GM19240 (cell line): ENCODE measurements around the gene MARCHF3.
"Not testable (repeated sequence)": the region's sequence is repeated elsewhere in the genome, so short reads cannot be mapped to it uniquely, and the experiment has no call there.

Experiments used
- DNase-seq: peaks from one replicate; pipeline ENCODE4 v3.0.0; 2011; ENCODE audit warnings: low spot score; ENCODE audit not compliant: insufficient read length

The MARCHF3 gene

DNA sequence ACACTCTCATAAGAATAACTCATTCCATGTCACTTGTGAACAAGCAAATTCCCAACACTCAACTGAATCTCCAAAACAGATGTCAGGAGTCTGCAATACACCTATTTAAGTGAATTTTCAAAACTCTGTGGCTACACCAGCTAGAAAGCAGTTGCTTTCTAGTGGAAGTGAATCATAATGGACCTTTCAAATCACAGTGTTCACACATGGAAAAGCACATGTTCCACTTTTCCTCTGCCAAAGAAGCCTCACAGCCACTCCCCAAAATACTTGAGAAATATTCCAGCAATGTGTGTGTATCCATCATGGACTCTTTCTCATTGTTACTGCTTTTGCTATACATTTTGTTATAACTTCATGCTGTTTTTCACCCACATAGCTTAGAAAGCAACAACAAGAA, 17.4 kb downstream of the MARCHF3 start:
- no peak for DNase-seq

DNA sequence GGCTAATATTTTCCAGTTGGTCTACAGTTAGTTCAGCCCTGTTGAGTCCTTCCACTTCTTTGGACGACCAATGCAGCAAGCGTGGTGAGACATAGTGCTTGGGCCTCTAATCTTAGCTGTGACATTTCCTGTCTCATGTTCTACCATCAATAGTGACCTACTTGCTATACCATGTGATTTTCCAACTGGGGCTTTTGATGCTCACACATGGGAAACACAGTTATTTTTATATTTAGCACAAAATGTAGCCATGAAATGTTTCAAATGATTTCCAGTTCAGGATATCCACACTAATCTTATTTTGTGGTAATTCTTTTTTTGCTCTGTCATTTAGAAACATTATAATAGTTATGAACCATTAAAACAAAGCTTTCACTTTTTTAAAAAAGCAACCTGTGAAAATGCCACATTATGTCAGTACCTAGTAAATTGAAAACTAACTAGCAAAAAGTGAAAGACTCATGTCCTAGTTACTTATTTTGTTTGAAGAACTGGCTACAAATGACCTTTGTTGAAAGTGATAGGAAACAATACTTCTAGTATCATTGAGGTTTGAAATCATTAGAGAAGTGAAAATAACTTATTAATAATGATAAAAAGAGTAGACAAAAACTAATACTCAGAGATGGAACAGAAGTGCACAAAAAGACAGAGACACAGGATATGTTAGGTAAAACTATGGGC, 18.3 kb downstream of the MARCHF3 start:
- no peak for DNase-seq

DNA sequence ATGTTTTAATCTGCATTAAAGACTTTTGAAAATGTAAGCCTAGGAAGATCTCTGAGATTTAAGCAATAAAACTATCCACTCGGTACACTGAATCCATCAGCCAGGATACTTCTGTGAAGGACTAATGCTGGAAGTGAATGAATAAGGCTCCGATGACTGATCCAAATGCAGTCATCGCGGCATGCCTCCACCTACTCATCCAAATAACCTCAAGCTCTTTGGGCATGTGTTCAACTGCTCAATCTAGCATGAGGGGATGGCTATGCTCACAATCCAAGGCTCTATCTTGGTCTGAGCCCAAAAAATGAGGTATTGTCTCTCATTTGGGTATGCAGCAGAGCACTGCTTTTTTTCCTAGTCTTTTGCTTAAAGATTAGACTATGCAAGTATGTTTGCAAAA, 19.2 kb downstream of the MARCHF3 start:
- DNase-seq: no peak

DNA sequence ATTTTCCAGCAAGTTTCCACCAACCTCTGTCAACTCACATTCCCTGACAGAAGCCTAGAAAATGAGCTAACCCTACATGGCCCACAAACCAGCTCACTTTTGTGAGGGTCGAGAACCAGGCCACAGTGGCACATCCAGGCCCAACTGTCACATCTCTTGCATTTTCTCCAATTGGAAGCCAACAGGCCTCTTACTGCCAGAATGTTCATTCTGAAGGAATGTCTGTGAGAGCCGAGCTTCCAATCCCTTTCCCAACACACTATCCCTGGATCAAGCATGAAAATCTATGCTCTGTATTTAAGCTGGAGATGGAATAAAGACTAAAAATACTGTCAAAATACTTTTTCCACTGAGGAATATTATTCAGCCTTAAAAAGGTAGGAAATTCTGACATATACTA, 20.0 kb downstream of the MARCHF3 start:
- no peak for DNase-seq

DNA sequence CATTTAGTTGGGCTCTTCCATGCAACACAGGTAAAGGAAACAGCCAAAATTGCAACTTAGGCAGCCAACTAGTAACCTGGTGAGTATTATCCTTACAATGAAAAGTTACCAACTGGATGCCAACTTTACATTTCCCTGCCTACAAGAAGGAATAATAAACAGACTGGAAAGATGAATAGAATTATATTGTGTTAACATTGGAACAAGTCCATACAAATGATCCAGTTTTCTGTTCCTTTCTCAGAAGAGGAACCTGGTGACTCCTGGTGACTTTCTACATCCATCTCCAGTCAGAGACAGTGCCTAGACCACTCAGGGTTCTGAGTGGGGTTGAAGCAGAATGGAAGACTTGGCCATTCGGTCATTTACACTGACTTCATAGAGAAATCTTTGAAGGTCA, 20.6 kb downstream of the MARCHF3 start:
- no peak for DNase-seq

DNA sequence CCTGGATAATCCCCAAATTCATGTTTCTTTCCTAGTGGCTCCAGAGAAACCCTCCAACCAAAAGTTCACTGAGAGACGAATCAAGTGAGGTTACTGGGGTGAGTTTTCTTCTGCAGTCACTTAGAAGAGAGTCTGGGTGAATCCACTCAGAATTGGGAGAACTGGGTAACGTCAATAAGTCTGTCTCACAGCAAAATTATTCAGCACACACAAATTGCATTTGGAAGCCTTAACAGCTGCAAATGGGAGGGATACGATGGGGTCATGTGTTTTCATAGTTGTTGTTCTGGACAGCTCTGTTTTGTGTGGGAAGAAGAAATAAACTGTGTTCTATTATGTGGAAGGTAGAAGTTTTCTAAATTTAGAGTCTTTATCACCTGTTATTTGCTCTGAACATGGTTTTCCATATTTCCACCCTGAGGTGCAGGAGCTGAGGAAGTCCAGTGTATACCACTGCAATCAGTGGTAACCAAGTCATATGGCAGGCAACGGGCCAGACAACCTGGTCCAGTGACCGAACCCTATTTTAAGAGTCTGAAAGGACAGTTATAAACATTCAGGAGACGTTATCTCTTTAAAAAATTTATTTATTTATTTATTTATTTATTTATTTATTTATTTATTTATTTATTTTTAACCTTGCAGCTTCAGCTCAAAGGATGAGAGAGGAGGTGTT, 21.9 kb downstream of the MARCHF3 start:
- DNase-seq: no peak

DNA sequence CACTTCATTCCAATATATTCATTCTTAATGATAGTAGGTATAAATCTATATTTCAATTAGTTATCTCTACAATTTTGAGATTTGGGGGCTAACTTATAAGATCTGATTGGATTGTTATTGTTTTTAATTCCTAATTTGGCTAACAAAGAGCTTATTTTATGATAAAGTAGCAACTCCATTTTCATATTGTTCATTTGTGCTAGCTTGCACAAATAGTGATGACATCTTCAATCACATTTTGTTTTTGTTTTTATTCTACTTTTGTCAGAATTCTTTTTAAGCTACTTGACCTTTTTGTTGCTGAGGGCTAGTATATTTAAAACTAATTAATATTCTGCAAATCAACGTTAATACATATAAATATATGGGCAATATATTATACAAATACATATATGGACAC, 22.8 kb downstream of the MARCHF3 start:
- no peak for DNase-seq

DNA sequence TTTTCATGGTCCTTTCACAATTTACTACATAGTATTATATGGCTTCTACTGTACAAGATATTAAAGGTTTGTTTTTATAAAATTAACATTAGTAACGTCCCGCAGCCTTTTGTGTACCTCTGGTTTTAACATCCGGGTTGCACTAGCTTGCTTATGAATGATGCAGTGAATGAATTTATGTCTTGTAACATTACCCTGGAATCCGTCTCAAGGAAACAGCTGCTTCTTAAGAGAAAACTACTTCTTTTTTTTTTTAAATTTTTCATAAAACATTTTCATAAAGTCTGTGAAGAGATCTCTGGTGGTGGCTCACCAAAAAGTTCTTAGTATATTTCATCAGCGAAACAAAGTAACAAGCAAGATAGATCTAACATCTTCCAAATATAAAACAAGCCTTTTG, 23.6 kb downstream of the MARCHF3 start:
- no peak for DNase-seq

DNA sequence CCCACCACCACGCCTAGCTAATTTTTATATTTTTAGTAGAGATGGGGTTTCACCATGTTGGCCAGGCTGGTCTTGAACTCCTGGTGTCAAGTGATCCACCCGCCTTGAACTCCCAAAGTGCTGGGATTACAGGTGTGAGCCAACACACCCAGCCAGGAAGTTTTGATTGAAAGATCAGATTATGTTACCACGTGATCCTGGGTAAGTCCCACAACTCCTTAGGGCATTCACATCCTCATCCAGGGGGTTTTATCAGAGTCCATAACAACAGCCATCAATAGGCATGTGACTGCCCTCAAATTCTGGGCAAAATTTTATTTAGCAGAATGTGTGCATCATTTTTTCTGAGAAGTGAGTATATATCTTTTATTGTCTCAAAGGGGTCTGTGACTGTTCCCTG, 25.1 kb downstream of the MARCHF3 start:
- not testable (repeated sequence) for DNase-seq

DNA sequence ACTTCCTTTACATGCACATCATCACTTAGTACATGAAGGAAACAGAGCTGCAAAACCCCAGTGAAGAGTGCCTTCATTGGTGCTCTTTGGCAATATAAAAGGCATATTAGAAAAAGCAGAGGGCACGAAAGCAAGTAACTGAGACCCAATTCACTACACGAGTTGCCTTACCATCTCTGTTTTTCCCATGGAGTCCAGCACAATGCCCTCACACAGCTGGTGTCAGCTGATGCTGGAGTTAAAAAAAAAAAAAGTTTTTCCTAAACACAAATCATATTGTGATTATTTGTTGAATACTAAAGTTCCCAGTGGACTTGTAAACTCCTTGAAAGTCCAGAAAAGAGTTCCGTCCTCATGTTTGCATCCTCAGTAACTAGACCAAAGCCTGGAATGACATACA, 25.6 kb downstream of the MARCHF3 start:
- DNase-seq: no peak

DNA sequence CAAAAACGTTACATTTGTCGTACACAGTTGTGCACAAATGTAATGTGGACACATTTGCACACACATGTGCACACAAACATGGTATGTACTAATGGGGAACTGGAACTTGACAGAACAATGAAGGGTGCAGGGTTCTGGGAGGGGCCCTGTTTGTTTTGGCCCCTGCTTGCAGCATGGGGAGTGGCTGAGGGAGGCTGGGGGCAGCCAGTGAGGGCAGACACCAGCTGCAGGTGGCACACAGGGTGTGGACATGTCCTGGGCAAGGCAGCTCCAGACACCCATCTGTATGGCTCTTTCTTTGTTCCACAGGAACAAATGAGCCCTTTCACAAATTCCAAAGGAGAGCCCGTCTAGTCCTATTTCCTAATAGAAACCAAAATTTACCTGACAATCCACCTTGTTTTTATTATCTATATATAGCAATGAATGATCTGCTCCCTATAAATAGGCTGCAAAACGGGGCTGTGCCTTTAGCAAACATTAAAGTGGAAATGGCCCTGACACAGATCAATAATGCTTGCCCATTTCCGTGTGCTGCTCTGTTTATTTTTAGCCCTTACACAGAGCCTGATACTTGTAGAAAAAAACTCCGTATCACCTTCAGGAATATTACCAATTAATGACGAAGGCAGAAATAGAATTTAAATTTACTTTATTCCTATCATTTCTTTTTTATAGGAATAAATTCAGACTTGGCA, 26.4 kb downstream of the MARCHF3 start:
- DNase-seq: no peak

DNA sequence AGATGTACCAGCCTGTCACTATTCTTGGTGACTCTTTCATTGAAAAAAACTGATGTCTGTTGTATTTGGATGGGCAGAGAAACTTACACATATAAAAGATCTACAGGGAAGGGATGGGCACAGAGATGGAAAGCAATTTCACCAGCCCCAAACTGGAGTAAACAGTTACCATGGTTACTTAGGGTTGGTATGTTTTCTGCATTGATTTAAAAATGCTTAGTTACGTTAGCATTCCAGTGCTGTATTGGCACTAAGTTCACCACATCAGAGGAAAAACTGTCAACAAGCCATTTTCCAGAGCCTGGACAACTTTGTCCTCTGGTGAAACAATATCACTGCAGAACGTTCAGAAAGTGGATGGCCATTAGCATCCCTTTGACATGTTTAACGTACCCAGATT, 28.0 kb downstream of the MARCHF3 start:
- DNase-seq: no peak

DNA sequence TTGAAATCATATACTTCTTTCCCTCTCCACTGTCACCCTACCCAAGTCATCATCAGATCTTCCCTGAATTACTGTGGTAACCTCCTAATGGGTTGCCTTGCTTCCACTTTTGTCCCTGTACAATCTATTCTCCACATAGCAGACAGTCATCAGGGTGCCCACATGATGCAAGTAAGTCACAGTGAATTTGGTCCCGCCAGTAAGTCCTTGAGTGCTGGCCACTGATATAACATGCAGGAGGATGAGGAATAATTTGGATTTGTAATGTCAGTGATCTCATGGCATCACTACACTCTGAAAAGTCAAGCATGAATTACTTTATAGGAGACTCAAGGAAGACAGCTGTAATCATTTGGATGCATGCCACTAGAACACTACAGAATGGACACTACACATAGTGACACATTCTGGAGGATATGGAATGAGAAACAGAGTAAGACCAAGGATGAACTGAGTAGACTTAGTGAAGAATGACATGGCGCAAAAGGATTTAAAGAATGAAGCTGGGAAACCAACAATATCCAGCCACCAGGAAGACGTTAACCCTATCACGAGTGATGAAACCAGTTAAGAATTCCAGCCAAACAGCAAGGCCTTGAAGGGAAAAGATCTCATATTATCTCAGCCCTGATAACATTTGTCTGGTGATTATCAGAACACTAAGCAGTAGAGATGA, 28.6 kb downstream of the MARCHF3 start:
- DNase-seq: no peak

DNA sequence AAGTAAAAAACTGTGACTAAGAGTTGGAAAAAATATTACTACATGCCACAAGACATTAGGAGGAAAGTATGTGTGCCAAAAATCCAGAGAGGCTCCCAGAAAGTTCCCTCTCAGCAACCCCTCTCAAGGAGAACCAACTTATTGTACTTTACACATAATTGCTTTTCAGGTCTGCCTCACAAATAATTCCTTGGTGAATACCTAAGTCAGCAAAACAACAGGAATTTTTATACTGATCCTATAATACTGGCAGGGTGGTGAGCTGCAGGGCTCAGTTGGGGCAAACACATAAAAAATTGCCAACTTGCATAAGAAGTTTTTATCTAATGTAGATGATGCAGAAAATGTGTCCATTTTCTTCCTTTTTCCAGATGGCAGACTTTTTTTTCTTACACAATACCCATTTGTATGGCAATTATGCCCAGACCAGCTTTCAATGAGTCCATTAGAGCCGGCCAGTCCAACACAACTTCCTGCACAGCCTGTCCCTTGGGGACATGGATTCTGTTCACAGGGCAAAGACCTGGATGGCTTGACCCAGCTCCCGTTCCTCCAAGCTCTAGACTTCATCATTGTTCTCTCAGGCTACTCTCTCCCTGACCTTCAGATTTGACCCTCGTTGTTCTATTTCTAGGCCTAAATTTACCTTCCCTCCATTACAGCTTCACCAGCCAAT, 31.3 kb downstream of the MARCHF3 start:
- DNase-seq: no peak

DNA sequence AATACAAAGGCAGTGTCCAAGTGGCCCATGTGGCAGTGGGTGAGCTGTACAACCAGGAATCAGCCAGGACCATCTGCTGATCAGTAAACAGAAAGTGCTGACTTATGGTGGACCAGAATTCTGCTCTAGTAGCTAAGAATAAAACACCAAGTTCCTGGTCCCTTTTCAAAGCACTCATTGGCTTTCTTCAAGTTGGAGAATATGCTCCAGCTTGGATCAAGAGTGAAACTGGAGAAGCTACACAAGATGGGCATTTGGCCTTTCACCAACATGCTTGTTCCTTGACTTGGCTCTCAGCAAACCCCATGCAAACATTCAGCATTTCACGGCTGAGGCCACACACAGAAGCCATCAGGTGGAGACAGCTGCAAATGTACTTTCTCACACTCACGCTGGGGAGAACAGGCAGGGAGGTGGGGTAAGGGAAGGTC, 32.1 kb downstream of the MARCHF3 start:
- no peak for DNase-seq

DNA sequence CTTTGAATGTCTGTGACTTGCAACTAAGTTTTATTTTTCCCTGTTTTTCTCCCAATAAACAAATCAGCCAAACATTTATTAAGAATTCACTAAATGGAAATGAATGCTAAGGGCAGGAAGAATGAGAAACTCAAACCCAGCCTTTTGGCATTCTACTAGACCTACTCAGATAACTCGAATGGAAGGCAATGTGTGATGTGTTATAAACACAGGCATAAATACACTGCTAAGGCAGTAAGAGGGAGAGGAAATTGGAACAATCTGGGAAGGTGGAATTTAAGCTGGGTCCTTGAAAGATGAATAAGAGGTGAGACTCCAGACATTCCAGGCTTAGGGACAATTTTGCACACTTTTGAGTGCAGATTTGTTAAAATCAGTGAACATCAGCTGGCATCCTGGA, 34.7 kb downstream of the MARCHF3 start:
- DNase-seq: no peak

DNA sequence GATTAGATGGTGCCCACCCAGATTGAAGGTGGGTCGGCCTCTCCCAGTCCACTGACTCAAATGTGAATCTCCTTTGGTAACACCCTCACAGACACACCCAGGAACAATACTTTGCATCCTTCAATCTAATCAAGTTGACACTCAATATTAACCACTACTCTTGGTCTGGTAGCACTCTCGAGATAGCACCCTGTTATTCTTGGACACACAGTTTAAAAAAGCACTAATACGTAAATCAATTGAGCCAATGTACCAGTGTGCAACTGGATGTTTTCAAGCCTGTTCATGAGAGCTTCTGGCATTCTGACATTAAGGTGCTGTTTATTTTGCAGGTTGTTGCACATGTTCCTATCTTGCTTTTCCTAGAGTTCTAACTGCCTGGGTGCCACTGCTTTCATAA, 35.3 kb downstream of the MARCHF3 start:
- DNase-seq: no peak

DNA sequence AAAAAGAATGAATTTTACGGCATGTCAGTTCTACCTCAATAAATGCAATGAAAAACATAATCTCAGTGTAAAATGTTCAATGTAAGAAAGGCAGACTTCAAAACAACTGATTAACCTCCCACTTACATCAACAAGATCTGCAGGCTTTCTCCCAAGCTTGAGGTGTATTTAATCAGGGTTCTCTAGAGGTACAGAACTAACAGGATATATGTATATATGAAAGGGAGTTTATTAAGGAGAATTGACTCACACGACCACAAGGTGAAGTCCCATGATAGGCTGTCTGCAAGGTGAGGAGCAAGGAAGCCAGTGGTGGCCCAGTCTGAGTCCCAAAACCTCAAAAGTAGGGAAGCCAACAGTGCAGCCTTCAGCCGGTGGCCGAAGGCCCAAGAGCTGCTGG, 35.9 kb downstream of the MARCHF3 start:
- no peak for DNase-seq

DNA sequence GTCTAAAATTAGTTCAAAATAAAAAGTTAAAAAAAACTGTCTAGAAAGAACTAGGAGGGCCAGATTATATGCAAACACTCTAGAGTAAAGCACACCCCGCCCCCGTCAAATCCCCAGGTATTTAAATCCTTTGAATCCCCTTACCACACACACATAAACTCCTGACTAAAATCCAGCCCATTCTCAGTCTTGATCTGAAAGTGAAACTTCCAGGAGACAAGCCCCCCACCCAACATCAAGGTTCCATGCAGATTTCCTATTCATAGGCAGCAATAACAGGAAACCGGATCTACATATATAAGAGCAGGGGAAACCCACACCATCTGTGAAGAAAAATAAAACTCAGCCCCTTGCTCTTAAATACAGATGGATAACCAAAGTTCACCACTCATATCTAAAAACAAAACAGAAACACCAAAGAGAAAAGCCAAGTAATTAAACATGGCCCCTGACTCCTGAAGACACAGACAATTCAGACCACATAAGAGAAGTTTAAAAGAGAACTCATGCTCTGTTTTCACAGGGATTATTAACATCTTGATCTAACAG, 42.3 kb downstream of the MARCHF3 start:
- DNase-seq: no peak

DNA sequence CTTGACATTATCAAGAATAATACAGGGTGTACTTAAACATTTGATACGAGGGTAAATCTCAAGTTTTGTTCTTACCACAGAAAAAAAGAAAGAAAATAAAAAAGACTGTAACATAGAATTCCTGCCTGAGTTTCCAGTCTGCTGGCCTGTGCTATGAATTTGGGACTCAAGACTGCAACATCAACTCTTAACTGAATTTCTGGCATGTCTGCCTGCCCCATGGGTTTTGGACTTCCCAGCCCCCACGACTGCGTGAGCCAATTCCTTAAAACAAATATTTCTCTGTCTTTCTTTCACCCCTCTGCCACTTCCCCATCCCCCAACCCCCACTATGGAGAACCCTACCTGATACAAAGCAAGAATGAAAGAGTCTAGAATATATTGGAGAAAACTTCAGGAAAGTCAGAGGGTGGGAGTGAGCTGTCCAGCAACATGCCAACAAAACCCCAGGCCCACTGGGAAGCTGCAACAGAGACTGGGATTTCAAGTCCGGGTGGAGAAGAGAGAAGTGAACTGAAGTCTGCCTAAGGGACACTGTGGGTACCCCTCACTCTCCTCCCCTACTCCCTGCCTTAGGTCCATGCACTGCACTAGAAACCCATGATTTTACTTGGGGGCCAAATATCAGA, 43.0 kb downstream of the MARCHF3 start:
- no peak for DNase-seq

DNA sequence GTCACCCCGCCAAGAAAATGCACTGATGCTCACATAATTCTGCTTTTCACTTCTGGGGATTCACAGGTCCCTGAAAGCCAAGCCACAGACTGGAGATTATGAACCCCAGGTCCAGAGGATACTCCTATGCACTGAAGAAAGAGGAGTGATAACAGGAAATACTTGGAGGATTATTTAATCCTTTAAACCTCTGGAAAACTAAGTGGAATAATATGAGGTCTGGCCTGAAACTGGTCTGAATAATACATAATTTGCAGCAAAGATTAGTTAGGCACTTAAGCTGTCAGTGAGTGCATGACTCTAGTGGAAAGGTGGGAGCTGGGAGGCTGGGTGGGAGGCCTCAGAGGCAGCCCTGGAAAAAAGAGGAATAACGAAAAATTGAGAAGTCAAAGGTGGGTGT, 45.7 kb downstream of the MARCHF3 start:
- no peak for DNase-seq
